Nephron progenitor cell (in vitro differentiated cells): ENCODE data around the gene SERINC2.

Experiments used
- DNase-seq: peaks from one replicate; pipeline ENCODE4 v3.0.0; 2021
- H3K27ac Mint-ChIP-seq: 2 replicates; pipeline ENCODE4 v1.8.0; 2021; ENCODE audit warnings: mild to moderate bottlenecking, moderate library complexity, mixed read lengths
- H3K27me3 Mint-ChIP-seq: 2 replicates; pipeline ENCODE4 v1.8.0; 2021; ENCODE audit warnings: mild to moderate bottlenecking, low read depth, mixed read lengths; ENCODE audit not compliant: poor library complexity
- H3K36me3 Mint-ChIP-seq: 2 replicates; pipeline ENCODE4 v1.8.0; 2021; ENCODE audit warnings: low read depth, mixed read lengths
- H3K4me1 Mint-ChIP-seq: 2 replicates; pipeline ENCODE4 v1.8.0; 2021; ENCODE audit warnings: mixed read lengths
- H3K4me3 Mint-ChIP-seq: 2 replicates; pipeline ENCODE4 v1.8.0; 2021; ENCODE audit warnings: mild to moderate bottlenecking, moderate library complexity, mixed read lengths
- H3K9me3 Mint-ChIP-seq: 2 replicates; pipeline ENCODE4 v1.8.0; 2021; ENCODE audit warnings: mild to moderate bottlenecking, moderate library complexity, mixed read lengths
- CTCF ChIP-seq: fragments of 200-600 bp; sonication (generic); IDR thresholded peaks from 2 replicates; pipeline ENCODE4 v1.5.0; 2021; ENCODE audit warnings: antibody characterized with exemption

Gene SERINC2

GRCh38 chr1:31397360-31398095, 15.5 kb upstream of the SERINC2 start:
- H3K4me1 Mint-ChIP-seq: peaks cover 19% of the 10 kb centered on the region
- H3K36me3 Mint-ChIP-seq: no peaks in the 10 kb centered on the region
- no peak for TF ChIP-seq CTCF
- H3K4me3 Mint-ChIP-seq: no peak overlapping the region
- H3K27ac Mint-ChIP-seq: no peak overlapping the region
- H3K9me3 Mint-ChIP-seq: no peaks in the 10 kb centered on the region
- no peak for DNase-seq
- H3K27me3 Mint-ChIP-seq: peaks cover 17% of the 10 kb centered on the region

GRCh38 chr1:31398246-31398645, 14.8 kb upstream of the SERINC2 start:
- Mint-ChIP-seq H3K27ac (no peak overlapping the region), H3K9me3 (no peaks in the 10 kb centered on the region), H3K4me1 (peaks cover 19% of the 10 kb centered on the region), H3K36me3 (no peaks in the 10 kb centered on the region), H3K4me3 (no peak overlapping the region), H3K27me3 (peaks cover 17% of the 10 kb centered on the region)
- TF ChIP-seq CTCF: no peak
- DNase-seq: no peak

GRCh38 chr1:31399976-31400375, 13.0 kb upstream of the SERINC2 start:
- Mint-ChIP-seq H3K4me3 (no peak overlapping the region), H3K27ac (no peak overlapping the region), H3K36me3 (no peaks in the 10 kb centered on the region)

GRCh38 chr1:31400393-31400792, 12.6 kb upstream of the SERINC2 start:
- H3K4me1 Mint-ChIP-seq: peaks cover 14% of the 10 kb centered on the region
- DNase-seq: no peak
- no peak overlapping the region for H3K27ac Mint-ChIP-seq
- TF ChIP-seq CTCF: no peak
- H3K36me3 Mint-ChIP-seq: no peaks in the 10 kb centered on the region
- H3K9me3 Mint-ChIP-seq: no peaks in the 10 kb centered on the region
- no peak overlapping the region for H3K4me3 Mint-ChIP-seq
- H3K27me3 Mint-ChIP-seq: peaks cover 14% of the 10 kb centered on the region

More at GRCh38 chr1:31399976-31400375, 13.0 kb upstream of the SERINC2 start:
- no peak for DNase-seq
- Mint-ChIP-seq H3K27me3 (peaks cover 18% of the 10 kb centered on the region), H3K4me1 (peaks cover 14% of the 10 kb centered on the region), H3K9me3 (no peaks in the 10 kb centered on the region)
- no peak for TF ChIP-seq CTCF

GRCh38 chr1:31401241-31401640, 11.8 kb upstream of the SERINC2 start:
- Mint-ChIP-seq H3K9me3 (no peaks in the 10 kb centered on the region), H3K4me1 (peaks cover 14% of the 10 kb centered on the region), H3K27ac (no peak overlapping the region), H3K4me3 (no peak overlapping the region), H3K27me3 (peaks cover 11% of the 10 kb centered on the region), H3K36me3 (no peaks in the 10 kb centered on the region)
- TF ChIP-seq CTCF: no peak
- DNase-seq: no peak

- no peaks in the 10 kb centered on the region for H3K9me3 Mint-ChIP-seq
- no peak for DNase-seq
- peaks cover 24% of the 10 kb centered on the region for H3K27me3 Mint-ChIP-seq
- H3K36me3 Mint-ChIP-seq: no peaks in the 10 kb centered on the region
- H3K27ac Mint-ChIP-seq: no peak overlapping the region
- no peak for TF ChIP-seq CTCF
- H3K4me3 Mint-ChIP-seq: no peak overlapping the region
- H3K4me1 Mint-ChIP-seq: no peaks in the 10 kb centered on the region
Measured at GRCh38 chr1:31405578-31406245, 7.3 kb upstream of the SERINC2 start.
